Liver (tissue), 3 donors: Measurements from ENCODE around the gene ELAVL1.

ENCODE experiments used
- ATF3 ChIP-seq: IDR thresholded peaks from 2 replicates; pipeline ENCODE4 v1.6.1; 2016; ENCODE audit warnings: antibody characterized with exemption
- CTCF ChIP-seq: fragments of 150-350 bp; IDR thresholded peaks from 2 replicates; pipeline ENCODE4 v1.5.1; 2017; ENCODE audit warnings: improper control_type of control experiment, low read depth, low read length; ENCODE audit not compliant: missing input control
- EGR1 ChIP-seq, 2 donors: IDR thresholded peaks; 2 replicates each; pipeline ENCODE4 v1.6.1; 2016 to 2018; ENCODE audit warnings: antibody characterized with exemption in 2 of 2, low read depth in 2 of 2
- GABPA ChIP-seq, 2 donors: IDR thresholded peaks in 1 of 2; conservative IDR thresholded peaks in 1 of 2; 2 replicates each; pipeline ENCODE4 v1.6.1; 2016; ENCODE audit warnings: antibody characterized with exemption in 2 of 2, mild to moderate bottlenecking in 1 of 2, moderate library complexity in 1 of 2
- JUND ChIP-seq, 2 donors: IDR thresholded peaks; 2 replicates each; pipeline ENCODE4 v1.6.1; 2016; ENCODE audit warnings: antibody characterized with exemption in 2 of 2
- NR2F2 ChIP-seq: IDR thresholded peaks from 2 replicates; pipeline ENCODE4 v1.6.1; 2016; ENCODE audit warnings: antibody characterized with exemption
- RAD21 ChIP-seq, 2 donors: IDR thresholded peaks; 2 replicates each; pipeline ENCODE4 v1.6.1; 2016; ENCODE audit warnings: antibody characterized with exemption in 2 of 2, mild to moderate bottlenecking in 2 of 2
- RXRA ChIP-seq, 2 donors: IDR thresholded peaks; 2 replicates each; pipeline ENCODE4 v1.6.1; 2017 to 2018; ENCODE audit warnings: antibody characterized with exemption in 2 of 2, mild to moderate bottlenecking in 1 of 2
- SP1 ChIP-seq: IDR thresholded peaks from 2 replicates; pipeline ENCODE4 v1.6.1; 2018; ENCODE audit warnings: antibody characterized with exemption, mild to moderate bottlenecking
- TAF1 ChIP-seq: conservative IDR thresholded peaks from 2 replicates; pipeline ENCODE4 v1.6.1; 2016; ENCODE audit warnings: antibody characterized with exemption, mild to moderate bottlenecking
- YY1 ChIP-seq: IDR thresholded peaks from 2 replicates; pipeline ENCODE4 v1.6.1; 2016; ENCODE audit warnings: antibody characterized with exemption, mild to moderate bottlenecking
- ZBTB33 ChIP-seq: IDR thresholded peaks from 2 replicates; pipeline ENCODE4 v1.6.1; 2016; ENCODE audit warnings: antibody characterized with exemption
- TF ChIP-seq, protein P1 (sequence below): IDR thresholded peaks from 2 replicates; pipeline ENCODE4 v1.6.1; 2016; ENCODE audit warnings: antibody characterized with exemption, mild to moderate bottlenecking
- TF ChIP-seq, protein P2 (sequence below): IDR thresholded peaks from 2 replicates; pipeline ENCODE4 v1.6.1; 2016; ENCODE audit warnings: antibody characterized with exemption
- donor health status: healthy.
- donor health status: healthy.

- TF ChIP-seq, protein P1, sequence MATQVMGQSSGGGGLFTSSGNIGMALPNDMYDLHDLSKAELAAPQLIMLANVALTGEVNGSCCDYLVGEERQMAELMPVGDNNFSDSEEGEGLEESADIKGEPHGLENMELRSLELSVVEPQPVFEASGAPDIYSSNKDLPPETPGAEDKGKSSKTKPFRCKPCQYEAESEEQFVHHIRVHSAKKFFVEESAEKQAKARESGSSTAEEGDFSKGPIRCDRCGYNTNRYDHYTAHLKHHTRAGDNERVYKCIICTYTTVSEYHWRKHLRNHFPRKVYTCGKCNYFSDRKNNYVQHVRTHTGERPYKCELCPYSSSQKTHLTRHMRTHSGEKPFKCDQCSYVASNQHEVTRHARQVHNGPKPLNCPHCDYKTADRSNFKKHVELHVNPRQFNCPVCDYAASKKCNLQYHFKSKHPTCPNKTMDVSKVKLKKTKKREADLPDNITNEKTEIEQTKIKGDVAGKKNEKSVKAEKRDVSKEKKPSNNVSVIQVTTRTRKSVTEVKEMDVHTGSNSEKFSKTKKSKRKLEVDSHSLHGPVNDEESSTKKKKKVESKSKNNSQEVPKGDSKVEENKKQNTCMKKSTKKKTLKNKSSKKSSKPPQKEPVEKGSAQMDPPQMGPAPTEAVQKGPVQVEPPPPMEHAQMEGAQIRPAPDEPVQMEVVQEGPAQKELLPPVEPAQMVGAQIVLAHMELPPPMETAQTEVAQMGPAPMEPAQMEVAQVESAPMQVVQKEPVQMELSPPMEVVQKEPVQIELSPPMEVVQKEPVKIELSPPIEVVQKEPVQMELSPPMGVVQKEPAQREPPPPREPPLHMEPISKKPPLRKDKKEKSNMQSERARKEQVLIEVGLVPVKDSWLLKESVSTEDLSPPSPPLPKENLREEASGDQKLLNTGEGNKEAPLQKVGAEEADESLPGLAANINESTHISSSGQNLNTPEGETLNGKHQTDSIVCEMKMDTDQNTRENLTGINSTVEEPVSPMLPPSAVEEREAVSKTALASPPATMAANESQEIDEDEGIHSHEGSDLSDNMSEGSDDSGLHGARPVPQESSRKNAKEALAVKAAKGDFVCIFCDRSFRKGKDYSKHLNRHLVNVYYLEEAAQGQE, result no peak
- TF ChIP-seq CTCF (no peak), JUND (IDR thresholded peaks at IDR 0.05) (no peak), RAD21 (IDR thresholded peaks at IDR 0.05) (no peak), TAF1 (no peak), ZBTB33 (no peak), GABPA (IDR thresholded peaks at IDR 0.05 in 1 of 2, conservative IDR thresholded peaks at IDR 0.05 in 1 of 2) (no peak), SP1 (no peak), ATF3 (no peak), RXRA (IDR thresholded peaks at IDR 0.05) (no peak), NR2F2 (no peak), EGR1 (IDR thresholded peaks at IDR 0.05; ENCODE audit: low read depth in 2 of 2) (no peak), YY1 (no peak)
- TF ChIP-seq, protein P2, sequence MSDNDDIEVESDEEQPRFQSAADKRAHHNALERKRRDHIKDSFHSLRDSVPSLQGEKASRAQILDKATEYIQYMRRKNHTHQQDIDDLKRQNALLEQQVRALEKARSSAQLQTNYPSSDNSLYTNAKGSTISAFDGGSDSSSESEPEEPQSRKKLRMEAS, result no peak
Measured at GRCh38 chr19:7965921-7966665, 39.3 kb downstream of the ELAVL1 start.
